Activated B cell treated with CpG ODN at 0.5 μM for 24 hours (primary cell): Measurements from ENCODE around the gene P2RX2. TPM values are rescaled to one million over a fixed set of nuclear protein-coding genes. Genes with fewer than 3 reads are reported as not detected.

Source experiments
- ATAC-seq: fragments of 200-7000 bp; cut with Tn5 transposase; one replicate; pipeline ENCODE4 v1.10.0; 2021; ENCODE audit warnings: low read depth, mild to moderate bottlenecking, moderate library complexity
- CTCF ChIA-PET: fragments of 350-600 bp; sonication (Branson Sonifier 250); formaldehyde crosslinking; loops from one replicate; lab custom pipeline; 2021; ENCODE audit warnings: antibody characterized with exemption; lab: Charles Lee
- POLR2A ChIA-PET: fragments of 350-600 bp; sonication (Branson Sonifier 250); formaldehyde crosslinking; loops from one replicate; lab custom pipeline; 2021; ENCODE audit warnings: antibody characterized with exemption; lab: Charles Lee
- DNase-seq: peaks from one replicate; pipeline ENCODE4 v3.0.0; 2022
- H3K27ac Mint-ChIP-seq: one replicate; pipeline ENCODE4 v1.8.0; 2020; ENCODE audit warnings: mixed read lengths
- H3K27me3 Mint-ChIP-seq: one replicate; pipeline ENCODE4 v1.8.0; 2021; ENCODE audit warnings: mixed read lengths
- H3K36me3 Mint-ChIP-seq: one replicate; pipeline ENCODE4 v1.8.0; 2021; ENCODE audit warnings: low read depth, mixed read lengths
- H3K4me1 Mint-ChIP-seq: one replicate; pipeline ENCODE4 v1.8.0; 2021; ENCODE audit warnings: mixed read lengths
- H3K4me3 Mint-ChIP-seq: one replicate; pipeline ENCODE4 v1.8.0; 2020; ENCODE audit warnings: mild to moderate bottlenecking, mixed read lengths
- H3K9me3 Mint-ChIP-seq: one replicate; pipeline ENCODE4 v1.8.0; 2020; ENCODE audit warnings: mixed read lengths
- intact Hi-C: fragments of 100-400 bp; cut with micrococcal nuclease; formaldehyde crosslinking; loops from one replicate; pipeline ENCODE4 v1.15.1; 2024
- total RNA-seq: library from RNA; stranded (reverse); gene quantifications from 2 replicates; pipeline ENCODE4 v1.2.3, GENCODE V29; 2022
- TF ChIP-seq, protein P1 (sequence below): fragments of 200-600 bp; IDR thresholded peaks from one replicate; pipeline ENCODE4 v1.8.0; 2022; ENCODE audit warnings: antibody characterized with exemption, mild to moderate bottlenecking

The P2RX2 gene
- total RNA-seq, 1 donor from 2014 or later: not detected

DNA sequence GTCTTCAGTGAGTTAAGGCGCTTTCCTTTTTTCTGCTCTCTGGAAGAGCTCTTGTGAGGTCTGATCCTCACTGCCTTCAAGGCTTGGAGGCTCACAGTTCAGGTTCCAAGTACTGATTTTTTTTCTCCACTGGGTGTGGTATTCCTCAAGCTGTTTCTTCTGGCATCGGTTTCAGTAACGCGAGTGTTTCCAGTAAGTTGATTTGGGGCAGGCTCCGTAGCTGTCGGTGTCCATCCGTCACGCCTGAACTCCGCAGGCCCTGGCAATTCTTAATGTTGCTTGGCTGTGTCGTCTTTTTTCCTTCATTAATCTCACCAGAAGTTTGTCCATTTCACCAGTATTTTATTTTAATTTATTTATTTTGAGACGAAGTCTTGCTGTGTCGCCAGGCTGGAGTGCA lies 38.8 kb upstream of the P2RX2 start:
- ATAC-seq (no peak), DNase-seq (no peak)
- H3K27me3 Mint-ChIP-seq: no peaks in the 10 kb centered on the region
- ChIA-PET CTCF (no interaction called here), POLR2A (no interaction called here)
- peaks cover 55% of the 10 kb centered on the region for H3K36me3 Mint-ChIP-seq
- H3K9me3 Mint-ChIP-seq: no peaks in the 10 kb centered on the region
- no peak overlapping the region for H3K4me3 Mint-ChIP-seq
- TF ChIP-seq, protein P1, sequence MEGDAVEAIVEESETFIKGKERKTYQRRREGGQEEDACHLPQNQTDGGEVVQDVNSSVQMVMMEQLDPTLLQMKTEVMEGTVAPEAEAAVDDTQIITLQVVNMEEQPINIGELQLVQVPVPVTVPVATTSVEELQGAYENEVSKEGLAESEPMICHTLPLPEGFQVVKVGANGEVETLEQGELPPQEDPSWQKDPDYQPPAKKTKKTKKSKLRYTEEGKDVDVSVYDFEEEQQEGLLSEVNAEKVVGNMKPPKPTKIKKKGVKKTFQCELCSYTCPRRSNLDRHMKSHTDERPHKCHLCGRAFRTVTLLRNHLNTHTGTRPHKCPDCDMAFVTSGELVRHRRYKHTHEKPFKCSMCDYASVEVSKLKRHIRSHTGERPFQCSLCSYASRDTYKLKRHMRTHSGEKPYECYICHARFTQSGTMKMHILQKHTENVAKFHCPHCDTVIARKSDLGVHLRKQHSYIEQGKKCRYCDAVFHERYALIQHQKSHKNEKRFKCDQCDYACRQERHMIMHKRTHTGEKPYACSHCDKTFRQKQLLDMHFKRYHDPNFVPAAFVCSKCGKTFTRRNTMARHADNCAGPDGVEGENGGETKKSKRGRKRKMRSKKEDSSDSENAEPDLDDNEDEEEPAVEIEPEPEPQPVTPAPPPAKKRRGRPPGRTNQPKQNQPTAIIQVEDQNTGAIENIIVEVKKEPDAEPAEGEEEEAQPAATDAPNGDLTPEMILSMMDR: no peak
- H3K4me1 Mint-ChIP-seq: no peaks in the 10 kb centered on the region
- no peak overlapping the region for H3K27ac Mint-ChIP-seq
- intact Hi-C loops: no loop called here

DNA sequence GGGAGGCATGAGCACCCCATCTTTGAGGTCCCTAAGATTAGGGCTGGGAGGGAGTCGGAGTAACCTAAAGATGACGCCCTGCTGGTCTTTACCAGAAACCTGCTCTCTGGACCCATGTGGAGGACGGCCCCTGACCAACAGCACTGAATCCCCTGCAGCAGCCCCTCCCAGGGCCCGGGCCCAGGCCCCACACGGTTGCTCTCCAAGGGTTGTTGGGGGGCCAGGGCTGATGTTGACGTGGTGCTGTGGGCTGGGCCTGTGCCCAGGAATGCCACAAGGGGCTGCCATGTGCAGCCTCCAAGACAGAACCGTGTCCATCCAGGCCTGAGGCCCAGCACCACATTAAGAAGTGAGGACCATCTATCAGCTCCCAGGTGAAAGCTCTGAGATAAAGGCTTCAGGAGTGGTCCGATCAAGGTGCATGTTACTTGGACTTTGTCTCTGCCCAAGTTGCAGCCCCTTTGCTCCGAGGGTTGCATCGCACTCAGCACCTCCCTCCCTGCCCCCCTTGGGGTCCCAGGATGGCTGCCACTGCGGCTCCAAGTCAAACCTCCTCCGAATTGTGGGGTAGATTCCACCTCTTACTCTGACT lies 37.8 kb upstream of the P2RX2 start:
- no peak for ATAC-seq
- intact Hi-C loops: no loop called here
- ChIA-PET CTCF (no interaction called here), POLR2A (no interaction called here)
- DNase-seq: no peak
- TF ChIP-seq, protein P1: no peak
- H3K4me3 Mint-ChIP-seq: no peak overlapping the region
- peaks cover 48% of the 10 kb centered on the region for H3K36me3 Mint-ChIP-seq
- H3K4me1 Mint-ChIP-seq: no peaks in the 10 kb centered on the region
- H3K9me3 Mint-ChIP-seq: no peaks in the 10 kb centered on the region
- H3K27me3 Mint-ChIP-seq: no peaks in the 10 kb centered on the region
- H3K27ac Mint-ChIP-seq: no peak overlapping the region

DNA sequence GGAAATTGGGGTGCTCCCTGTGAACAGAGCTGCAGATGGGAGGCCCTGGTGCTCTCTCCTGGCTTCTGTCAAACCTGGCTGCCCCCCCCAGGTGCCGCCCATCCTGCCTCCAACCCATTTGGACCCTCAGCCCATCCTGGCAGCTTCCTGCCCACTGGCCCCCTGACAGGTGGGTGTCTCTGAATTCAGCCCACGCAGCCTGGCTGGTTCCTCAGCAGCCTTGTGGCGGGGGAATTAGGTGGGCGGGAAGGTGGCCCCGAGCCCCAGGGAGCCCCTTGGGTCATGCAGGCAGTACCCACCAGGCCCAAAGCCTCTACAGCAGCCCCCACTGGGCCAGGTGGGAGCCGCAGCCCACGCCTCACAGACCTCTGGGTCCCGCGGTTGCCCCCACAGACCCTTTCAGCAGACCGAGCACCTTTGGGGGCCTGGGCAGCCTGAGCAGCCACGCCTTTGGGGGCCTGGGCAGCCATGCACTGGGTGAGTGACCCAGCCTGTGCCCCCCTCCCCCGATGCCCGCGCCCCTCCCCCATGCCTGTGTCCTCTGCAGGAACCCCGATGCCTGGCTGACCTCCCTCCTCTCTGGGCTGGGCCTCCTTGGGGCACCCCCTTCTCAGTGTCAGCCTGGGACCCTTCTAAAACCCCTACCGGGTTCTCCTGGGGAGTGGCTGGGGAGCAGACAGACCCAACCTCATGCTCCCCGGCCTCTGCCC lies 37.1 kb upstream of the P2RX2 start:
- no peaks in the 10 kb centered on the region for H3K9me3 Mint-ChIP-seq
- CTCF ChIA-PET: no interaction called here
- H3K27me3 Mint-ChIP-seq: no peaks in the 10 kb centered on the region
- H3K4me1 Mint-ChIP-seq: no peaks in the 10 kb centered on the region
- POLR2A ChIA-PET: no interaction called here
- intact Hi-C loops: no loop called here
- ATAC-seq: no peak
- no peak overlapping the region for H3K4me3 Mint-ChIP-seq
- peaks cover 45% of the 10 kb centered on the region for H3K36me3 Mint-ChIP-seq
- DNase-seq: no peak
- no peak overlapping the region for H3K27ac Mint-ChIP-seq
- TF ChIP-seq, protein P1: no peak

DNA sequence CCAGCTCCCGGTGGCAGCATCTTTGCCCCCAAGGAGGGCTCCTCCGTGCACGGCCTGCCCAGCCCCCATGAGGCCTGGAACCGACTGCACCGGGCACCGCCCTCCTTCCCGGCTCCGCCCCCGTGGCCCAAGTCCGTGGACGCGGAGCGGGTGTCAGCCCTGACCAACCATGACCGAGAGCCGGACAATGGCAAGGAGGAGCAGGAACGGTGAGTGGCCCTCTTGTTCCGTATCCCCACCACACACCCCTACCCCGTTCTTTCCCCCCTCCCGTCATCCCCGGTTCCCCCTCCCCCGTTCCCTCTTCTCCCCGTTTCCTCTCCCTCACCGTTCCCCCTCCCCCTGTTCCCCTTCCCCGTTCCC lies 36.5 kb upstream of the P2RX2 start:
- no peak for DNase-seq
- Mint-ChIP-seq H3K9me3 (no peaks in the 10 kb centered on the region), H3K36me3 (peaks cover 40% of the 10 kb centered on the region), H3K27me3 (no peaks in the 10 kb centered on the region), H3K27ac (no peak overlapping the region), H3K4me3 (no peak overlapping the region), H3K4me1 (no peaks in the 10 kb centered on the region)
- no peak for ATAC-seq
- intact Hi-C loops: no loop called here
- CTCF ChIA-PET: no interaction called here
- POLR2A ChIA-PET: no interaction called here
- TF ChIP-seq, protein P1: no peak

DNA sequence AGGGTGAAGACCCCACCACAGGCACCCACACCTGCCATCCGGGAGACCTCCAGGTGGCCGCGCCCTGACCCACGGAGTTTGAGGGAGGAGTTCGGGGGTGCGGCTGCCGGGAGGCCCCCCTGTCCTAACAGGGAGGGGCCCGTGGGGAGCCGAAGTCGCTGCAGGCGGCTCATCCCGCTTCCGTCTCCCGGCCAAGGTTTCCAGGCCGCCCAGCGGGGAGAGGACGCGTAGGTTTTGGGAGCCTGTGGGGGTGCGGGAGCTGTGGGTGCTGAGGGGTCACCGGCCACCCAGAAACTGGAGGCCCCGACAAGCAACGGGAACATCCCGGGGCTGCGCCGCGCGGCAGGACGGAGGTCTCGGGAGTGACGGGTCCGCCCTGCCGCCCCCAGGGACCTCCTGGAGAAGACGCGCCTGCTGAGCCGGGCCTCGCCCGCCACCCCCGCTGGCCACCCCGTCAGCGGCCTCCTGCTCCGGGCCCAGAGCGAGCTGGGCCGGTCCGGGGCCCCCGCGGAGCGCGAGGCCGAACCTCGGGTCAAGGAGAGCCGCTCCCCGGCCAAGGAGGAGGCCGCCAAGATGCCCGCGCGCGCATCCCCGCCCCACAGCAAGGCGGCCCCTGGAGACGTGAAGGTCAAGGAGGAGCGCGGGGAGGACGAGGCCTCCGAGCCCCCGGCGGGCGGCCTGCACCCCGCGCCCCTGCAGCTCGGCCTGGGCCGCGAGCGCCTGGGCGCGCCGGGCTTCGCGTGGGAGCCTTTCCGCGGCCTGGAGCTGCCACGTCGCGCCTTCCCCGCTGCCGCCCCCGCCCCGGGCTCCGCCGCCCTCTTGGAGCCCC lies 35.8 kb upstream of the P2RX2 start:
- POLR2A ChIA-PET: no interaction called here
- TF ChIP-seq, protein P1: no peak
- no peak for ATAC-seq

More for the DNA sequence above, 35.8 kb upstream of the P2RX2 start:
- Mint-ChIP-seq H3K36me3 (peaks cover 33% of the 10 kb centered on the region), H3K4me1 (no peaks in the 10 kb centered on the region), H3K9me3 (no peaks in the 10 kb centered on the region), H3K27me3 (no peaks in the 10 kb centered on the region), H3K27ac (no peak overlapping the region), H3K4me3 (no peak overlapping the region)
- no peak for DNase-seq
- CTCF ChIA-PET: no interaction called here
- intact Hi-C loops: no loop called here
